Kidney tubule cell (primary cell): ENCODE data around the gene RAB6B.

Source experiments
- DNase-seq: peaks from one replicate; pipeline ENCODE4 v3.0.0-alpha.2; 2018; ENCODE audit warnings: low spot score

Gene RAB6B

GRCh38 chr3:133880886-133881455 lies 14.7 kb downstream of the RAB6B start:
- no peak for DNase-seq

- no peak for DNase-seq
These were observed 15.4 kb downstream of the RAB6B start for GRCh38 chr3:133880287-133880686.

DNA sequence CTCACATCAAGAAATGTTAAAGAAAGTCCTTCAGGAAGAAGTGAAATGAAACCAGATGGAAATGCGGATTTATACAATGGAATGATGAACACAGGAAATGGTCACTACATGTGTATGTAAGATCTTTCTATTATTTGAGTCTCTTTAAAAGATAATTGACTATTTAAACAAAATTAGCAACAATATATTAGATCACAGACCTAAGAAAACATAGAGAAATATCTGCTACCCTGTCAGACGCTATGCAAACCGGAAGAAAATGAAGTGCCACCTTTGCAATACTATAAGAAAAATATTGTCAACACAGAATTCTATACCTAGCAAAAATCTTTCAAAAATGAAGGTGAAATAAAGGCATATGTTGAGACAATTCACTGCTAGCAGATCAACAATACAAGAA lies 17.2 kb downstream of the RAB6B start:
- no peak for DNase-seq

GRCh38 chr3:133877221-133877620 lies 18.5 kb downstream of the RAB6B start:
- no peak for DNase-seq

DNA sequence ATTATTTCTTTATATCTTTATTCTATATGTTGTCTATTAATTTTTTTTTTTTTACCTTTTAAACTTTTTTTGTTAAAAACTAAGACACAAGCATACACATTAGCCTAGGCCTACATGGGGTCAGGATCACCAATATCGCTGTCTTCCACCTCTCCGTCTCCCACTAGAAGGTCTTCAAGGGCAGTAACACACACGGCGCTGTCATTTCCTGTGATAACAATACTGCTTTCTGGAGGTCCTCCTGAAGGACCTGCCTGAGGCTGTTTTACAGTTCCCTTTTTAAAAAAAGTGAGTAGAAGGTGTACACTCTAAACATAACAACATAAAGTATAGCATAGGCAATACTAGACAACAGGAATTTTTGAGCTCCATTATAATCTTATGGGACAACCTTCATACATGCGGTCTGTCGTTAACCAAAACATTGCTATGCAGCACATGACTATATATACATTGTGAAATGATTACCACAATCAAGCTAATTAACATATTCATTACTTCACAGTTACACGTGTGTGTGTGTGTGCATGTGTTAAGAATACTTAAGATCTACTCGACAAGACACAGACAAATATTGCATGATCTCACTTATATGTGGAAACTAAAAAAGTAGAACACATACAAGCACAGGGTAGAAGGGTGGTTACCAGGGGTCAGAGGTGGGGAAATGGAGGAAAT lies 20.8 kb downstream of the RAB6B start:
- DNase-seq = no peak

DNA sequence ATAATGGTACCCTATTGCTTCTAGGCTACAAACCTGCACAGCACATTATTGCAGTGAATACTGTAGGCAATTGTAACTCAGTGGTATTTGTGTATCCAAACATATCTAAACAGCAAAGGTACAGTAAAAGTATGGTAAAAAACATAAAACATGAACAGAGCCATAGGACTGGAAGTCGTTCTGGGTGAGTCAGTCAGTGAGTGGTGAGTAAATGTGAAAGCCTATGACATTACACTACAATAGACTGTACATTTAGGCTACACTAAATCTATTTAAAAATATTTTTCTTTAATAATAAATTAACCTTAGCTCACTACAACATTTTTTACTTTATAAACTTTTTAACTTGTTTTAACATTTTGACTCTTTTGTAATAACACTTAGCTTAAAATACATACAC lies 21.3 kb downstream of the RAB6B start:
- no peak for DNase-seq

- no peak for DNase-seq
These were observed 22.9 kb downstream of the RAB6B start for GRCh38 chr3:133872781-133873180.

DNA sequence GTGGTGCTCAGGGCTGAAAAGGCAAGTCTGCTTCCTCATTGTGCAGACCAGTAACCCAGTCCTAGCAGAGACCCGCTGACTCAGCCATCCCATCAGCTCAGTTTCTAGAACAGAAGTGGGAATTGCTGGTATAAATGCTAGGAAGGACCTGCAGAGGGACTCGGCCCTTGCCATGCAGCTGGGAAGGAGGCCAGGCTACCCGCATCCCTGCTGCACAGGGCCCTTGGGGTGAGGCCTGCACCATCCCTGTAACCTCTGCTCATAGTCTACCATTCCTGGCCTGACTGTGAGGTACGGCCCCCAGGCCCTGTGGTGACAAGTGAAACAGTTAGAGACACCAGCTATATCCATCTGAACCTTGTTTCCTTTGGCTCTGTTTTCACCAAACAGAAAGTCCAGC lies 23.5 kb downstream of the RAB6B start:
- DNase-seq = no peak

DNA sequence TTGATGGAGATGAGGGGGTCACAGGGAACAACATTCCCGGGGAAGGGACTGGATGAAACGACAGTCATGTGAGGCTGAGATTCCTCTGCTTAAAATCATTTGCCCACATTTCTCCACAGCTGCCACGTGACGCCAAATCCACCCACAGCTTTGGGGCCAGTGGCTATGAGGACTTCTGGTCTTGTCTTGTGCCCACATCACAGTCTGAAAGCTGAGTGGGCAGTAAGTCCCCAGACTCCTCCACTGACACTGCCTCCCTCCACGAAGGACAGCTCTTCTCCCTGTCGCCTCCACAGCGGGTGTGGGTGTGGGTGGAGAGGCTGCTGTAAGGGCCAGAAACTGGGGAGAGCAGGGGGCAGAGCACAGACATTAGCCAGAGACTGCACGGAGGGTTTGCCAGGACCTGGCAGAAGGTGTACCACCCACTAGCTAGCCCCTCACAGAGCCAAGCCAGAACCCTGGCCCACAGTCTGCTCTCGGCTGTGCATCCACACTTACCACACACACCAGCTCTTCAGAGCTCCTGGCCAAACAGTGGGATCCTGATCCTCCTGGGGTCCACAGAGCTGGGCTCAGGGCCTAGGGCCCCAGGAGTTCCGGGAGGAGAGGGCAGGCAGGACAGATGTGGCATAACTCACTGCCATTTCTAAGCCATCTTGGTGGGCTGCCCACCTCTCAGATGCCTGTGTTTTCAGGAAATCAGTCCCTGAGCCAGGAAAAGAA lies 24.2 kb downstream of the RAB6B start:
- DNase-seq = no peak

- no peak for DNase-seq
These were observed 24.9 kb downstream of the RAB6B start for GRCh38 chr3:133870822-133871221.

- no peak for DNase-seq
These were observed 26.1 kb downstream of the RAB6B start for GRCh38 chr3:133869586-133869985.

DNA sequence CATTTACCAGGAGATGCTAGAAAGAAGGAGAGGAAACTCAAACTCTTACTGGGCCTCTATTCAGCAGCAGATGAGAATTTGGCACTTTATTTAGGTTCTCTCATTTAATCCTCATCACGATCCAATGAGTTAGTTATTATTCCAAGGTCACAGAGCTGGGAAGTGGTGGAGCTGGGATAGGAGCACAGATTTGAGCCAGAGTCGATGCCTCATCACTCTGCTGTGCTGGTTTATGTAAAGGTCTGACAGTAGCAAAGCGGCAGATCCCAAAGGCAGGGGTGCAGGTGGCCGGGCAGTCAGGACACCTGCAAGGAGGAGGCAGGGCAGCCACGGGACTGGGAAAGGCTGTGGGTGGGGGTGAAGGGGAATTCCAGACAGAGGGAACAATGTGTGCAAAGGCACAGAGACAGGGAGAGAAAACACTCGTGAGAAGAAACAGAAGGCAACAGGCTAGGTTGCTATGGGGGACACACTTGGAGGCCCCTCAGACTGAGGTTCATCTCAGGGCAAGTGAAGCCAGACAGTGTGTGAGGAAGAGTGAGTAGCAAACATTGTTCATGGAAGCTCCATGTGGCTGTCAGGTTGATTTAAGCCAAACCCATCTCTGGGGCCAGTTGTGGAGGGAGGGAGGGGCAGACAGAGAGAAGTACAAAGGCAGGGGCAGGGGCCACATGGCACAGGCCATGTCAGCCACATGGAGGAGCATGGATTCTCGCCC lies 26.8 kb downstream of the RAB6B start:
- no peak for DNase-seq

DNA sequence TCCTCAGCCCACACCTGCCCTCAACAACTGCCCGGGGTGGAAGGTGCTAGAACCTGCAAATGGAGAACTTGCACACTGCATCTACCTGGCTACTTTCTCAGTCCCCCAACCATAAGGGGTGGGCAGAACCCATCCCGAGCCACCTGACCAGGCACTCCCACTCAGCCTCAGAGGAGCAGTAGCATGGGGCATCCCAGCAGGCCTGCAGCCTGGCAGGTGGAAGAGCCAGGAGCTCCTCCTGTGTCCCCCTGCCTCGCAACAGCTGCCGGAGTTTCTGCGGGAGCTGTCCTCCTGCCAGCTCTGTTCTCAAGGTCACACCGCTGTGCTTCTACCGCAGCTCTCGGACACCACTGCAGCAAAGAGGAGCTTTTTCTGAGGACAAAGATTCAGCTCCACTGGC lies 27.5 kb downstream of the RAB6B start:
- DNase-seq = no peak

GRCh38 chr3:133866141-133866540 lies 29.5 kb downstream of the RAB6B start:
- DNase-seq = no peak

- no peak for DNase-seq
These were observed 30.4 kb downstream of the RAB6B start for GRCh38 chr3:133865136-133865855.

DNA sequence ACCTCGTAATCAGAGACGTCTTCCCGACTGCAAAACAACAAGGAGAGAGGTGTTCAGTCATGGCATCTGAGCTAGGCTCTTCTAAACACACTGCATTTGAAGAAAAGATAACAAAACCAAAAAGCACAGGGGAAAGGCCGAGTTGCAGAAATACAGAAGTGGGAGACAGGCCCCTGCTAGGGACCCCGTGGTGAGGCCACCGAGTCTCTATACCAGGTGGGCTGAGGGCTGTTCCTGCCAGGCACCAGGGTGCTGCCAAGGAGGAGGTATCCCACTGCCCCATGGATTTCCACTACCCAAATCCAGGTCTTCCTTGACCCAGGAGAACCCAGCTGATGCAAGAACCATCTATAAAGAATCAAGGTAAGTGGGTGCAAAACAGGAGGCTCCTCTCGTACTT lies 31.1 kb downstream of the RAB6B start:
- no peak for DNase-seq

GRCh38 chr3:133863911-133864310 lies 31.8 kb downstream of the RAB6B start:
- no peak for DNase-seq

DNA sequence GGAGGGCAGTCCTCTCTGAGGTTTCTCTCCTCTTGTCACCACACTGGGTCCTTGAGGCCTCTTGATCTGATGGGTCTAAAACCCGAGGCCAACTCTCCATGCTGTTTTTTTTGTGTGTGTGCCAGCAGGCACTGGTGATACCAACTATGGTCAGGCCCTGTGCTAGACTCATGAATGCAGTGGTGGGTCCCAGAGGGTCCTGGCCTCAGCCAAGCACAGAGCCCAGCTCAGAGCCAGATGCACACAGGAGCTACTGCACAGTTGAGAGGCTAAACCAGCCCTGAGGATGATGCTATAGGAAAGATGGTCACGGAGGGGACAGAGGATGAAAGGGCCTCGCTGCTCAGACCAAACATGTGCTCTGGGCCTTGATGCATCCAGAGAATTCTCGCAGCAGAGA lies 33.5 kb downstream of the RAB6B start:
- DNase-seq = no peak

DNA sequence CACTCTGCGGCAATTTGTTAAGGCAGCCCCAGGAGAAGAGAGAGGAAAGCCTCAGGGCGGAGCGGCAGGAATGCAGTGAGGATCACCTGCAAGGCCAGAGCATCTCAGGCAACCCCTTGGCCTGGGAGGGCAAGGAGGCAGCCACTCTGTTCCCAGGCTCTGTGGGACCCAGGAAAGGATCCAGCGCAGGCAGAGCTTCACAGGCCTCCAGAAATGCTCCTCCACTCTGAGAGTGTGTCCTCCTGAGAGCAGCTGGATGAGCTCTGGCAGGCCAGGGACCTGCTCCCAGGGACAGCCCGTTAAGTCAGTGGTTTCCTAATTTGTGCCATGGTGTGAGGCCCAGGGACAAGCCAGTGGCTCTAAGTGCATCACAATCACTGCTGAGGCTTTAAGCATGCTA lies 35.2 kb downstream of the RAB6B start:
- no peak for DNase-seq

- no peak for DNase-seq
These were observed 36.1 kb downstream of the RAB6B start for GRCh38 chr3:133859381-133860234.

DNA sequence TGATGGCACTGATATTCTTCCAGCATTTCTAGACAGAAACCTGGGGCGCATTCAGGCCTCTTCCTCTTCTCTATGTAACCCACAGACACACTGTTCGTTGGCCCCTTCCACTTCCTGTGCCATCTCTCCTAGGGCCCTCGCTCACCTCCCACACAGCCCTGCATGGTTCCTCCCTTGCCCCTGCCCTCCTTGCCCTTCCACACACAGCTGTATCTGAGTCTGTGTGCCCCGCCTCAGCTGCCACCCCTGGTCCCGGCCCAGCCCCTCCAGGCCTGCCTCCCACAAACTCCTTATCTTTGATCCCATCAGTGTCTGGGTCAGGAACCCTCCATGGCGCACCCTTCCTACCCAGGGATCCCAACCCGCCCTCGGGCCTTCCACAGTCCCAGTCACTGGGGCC lies 37.9 kb downstream of the RAB6B start:
- DNase-seq = no peak
